T-helper 1 cell treated with Interleukin-12 subunit alpha and Interleukin-12 subunit beta and Interleukin-4 antibody, amounts not matched to agents 30 μg/mL and 1 μg/mL, for 36 hours (primary cell): ENCODE results near the gene UGT1A6.

Experiments
- H3K27ac Mint-ChIP-seq: one replicate; pipeline ENCODE4 v1.8.0; 2021; ENCODE audit warnings: mild to moderate bottlenecking, mixed read lengths
- H3K27me3 Mint-ChIP-seq: one replicate; pipeline ENCODE4 v1.8.0; 2021; ENCODE audit warnings: low read depth, mixed read lengths
- H3K36me3 Mint-ChIP-seq: one replicate; pipeline ENCODE4 v1.8.0; 2021; ENCODE audit warnings: low read depth, mixed read lengths
- H3K4me1 Mint-ChIP-seq: one replicate; pipeline ENCODE4 v1.8.0; 2021; ENCODE audit warnings: low read depth, mixed read lengths
- H3K4me3 Mint-ChIP-seq: one replicate; pipeline ENCODE4 v1.8.0; 2021; ENCODE audit warnings: mild to moderate bottlenecking, moderate library complexity, mixed read lengths
- H3K9me3 Mint-ChIP-seq: one replicate; pipeline ENCODE4 v1.8.0; 2021; ENCODE audit warnings: mixed read lengths

Gene UGT1A6

GRCh38 chr2:233760043-233760442 lies 67.4 kb downstream of the UGT1A6 start, which contains the start of gene UGT1A1:
UGT1A1 (plus strand) TSS chr2:233760270; CDS start chr2:233760288, 18 bp downstream.
- Mint-ChIP-seq H3K27ac (no peak within 1 kb of the TSS), H3K9me3 (no peaks in the 10 kb centered on the region), H3K27me3 (no peaks in the 10 kb centered on the region), H3K4me1 (no peaks in the 10 kb centered on the region), H3K4me3 (no peak within 1 kb of the TSS), H3K36me3 (no peaks in the 10 kb centered on the region)

DNA sequence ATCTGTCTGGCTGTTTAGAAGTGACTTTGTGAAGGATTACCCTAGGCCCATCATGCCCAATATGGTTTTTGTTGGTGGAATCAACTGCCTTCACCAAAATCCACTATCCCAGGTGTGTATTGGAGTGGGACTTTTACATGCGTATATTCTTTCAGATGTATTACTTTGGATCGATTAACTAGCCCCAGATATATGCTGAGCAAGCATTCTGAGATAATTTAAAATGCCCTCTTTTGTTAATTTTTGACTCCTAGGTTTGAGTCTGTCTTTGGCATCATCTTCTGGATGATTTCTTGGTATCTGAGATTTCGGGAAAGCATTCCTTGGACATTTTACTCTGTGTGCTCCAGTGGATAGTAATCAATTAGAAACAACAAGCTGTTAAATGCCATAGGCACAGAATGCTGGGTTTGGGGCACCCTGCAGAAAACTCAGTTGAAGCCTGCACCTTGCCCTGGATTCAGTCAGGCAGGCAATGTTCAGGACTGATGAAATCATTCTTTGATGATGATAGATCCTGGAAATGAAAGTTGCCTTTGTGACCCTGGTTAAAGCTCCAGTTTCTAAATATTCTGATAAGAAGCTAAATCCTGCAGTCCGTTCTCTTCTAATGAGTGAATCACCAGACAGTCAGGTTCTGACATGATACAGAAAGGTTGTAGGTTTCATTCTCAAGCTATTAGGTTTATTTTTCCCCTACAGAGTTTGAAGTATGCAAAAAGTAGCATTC lies 68.5 kb downstream of the UGT1A6 start:
- no peaks in the 10 kb centered on the region for H3K27me3 Mint-ChIP-seq
- no peaks in the 10 kb centered on the region for H3K4me1 Mint-ChIP-seq
- no peak overlapping the region for H3K4me3 Mint-ChIP-seq
- H3K27ac Mint-ChIP-seq, result no peak overlapping the region
- H3K36me3 Mint-ChIP-seq, result no peaks in the 10 kb centered on the region
- no peaks in the 10 kb centered on the region for H3K9me3 Mint-ChIP-seq

GRCh38 chr2:233764264-233764663 lies 71.6 kb downstream of the UGT1A6 start:
- no peak overlapping the region for H3K27ac Mint-ChIP-seq
- H3K27me3 Mint-ChIP-seq, result no peaks in the 10 kb centered on the region
- no peak overlapping the region for H3K4me3 Mint-ChIP-seq
- H3K36me3 Mint-ChIP-seq, result no peaks in the 10 kb centered on the region
- no peaks in the 10 kb centered on the region for H3K4me1 Mint-ChIP-seq
- no peaks in the 10 kb centered on the region for H3K9me3 Mint-ChIP-seq

- Mint-ChIP-seq H3K27me3 (no peaks in the 10 kb centered on the region), H3K27ac (no peak overlapping the region), H3K9me3 (no peaks in the 10 kb centered on the region)
These were observed 72.1 kb downstream of the UGT1A6 start for GRCh38 chr2:233764761-233765160.

GRCh38 chr2:233766416-233766815 lies 73.7 kb downstream of the UGT1A6 start:
- Mint-ChIP-seq H3K4me3 (no peak overlapping the region), H3K9me3 (no peaks in the 10 kb centered on the region), H3K27me3 (no peaks in the 10 kb centered on the region), H3K36me3 (no peaks in the 10 kb centered on the region), H3K4me1 (no peaks in the 10 kb centered on the region), H3K27ac (no peak overlapping the region)

More at GRCh38 chr2:233764761-233765160, 72.1 kb downstream of the UGT1A6 start:
- H3K4me3 Mint-ChIP-seq, result no peak overlapping the region
- H3K36me3 Mint-ChIP-seq, result no peaks in the 10 kb centered on the region
- H3K4me1 Mint-ChIP-seq, result no peaks in the 10 kb centered on the region

DNA sequence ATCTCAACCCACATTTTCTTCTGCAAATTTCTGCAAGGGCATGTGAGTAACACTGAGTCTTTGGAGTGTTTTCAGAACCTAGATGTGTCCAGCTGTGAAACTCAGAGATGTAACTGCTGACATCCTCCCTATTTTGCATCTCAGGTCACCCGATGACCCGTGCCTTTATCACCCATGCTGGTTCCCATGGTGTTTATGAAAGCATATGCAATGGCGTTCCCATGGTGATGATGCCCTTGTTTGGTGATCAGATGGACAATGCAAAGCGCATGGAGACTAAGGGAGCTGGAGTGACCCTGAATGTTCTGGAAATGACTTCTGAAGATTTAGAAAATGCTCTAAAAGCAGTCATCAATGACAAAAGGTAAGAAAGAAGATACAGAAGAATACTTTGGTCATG lies 75.4 kb downstream of the UGT1A6 start:
- no peak overlapping the region for H3K27ac Mint-ChIP-seq
- no peaks in the 10 kb centered on the region for H3K9me3 Mint-ChIP-seq
- no peaks in the 10 kb centered on the region for H3K36me3 Mint-ChIP-seq
- no peaks in the 10 kb centered on the region for H3K27me3 Mint-ChIP-seq
- no peaks in the 10 kb centered on the region for H3K4me1 Mint-ChIP-seq
- no peak overlapping the region for H3K4me3 Mint-ChIP-seq

- Mint-ChIP-seq H3K4me1 (no peaks in the 10 kb centered on the region), H3K9me3 (no peaks in the 10 kb centered on the region), H3K27me3 (no peaks in the 10 kb centered on the region), H3K36me3 (no peaks in the 10 kb centered on the region), H3K27ac (no peak overlapping the region), H3K4me3 (no peak overlapping the region)
These were observed 76.6 kb downstream of the UGT1A6 start for GRCh38 chr2:233769260-233769659.

DNA sequence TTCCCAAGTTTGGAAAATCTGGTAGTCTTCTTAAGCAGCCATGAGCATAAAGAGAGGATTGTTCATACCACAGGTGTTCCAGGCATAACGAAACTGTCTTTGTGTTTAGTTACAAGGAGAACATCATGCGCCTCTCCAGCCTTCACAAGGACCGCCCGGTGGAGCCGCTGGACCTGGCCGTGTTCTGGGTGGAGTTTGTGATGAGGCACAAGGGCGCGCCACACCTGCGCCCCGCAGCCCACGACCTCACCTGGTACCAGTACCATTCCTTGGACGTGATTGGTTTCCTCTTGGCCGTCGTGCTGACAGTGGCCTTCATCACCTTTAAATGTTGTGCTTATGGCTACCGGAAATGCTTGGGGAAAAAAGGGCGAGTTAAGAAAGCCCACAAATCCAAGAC lies 79.5 kb downstream of the UGT1A6 start:
- no peak overlapping the region for H3K4me3 Mint-ChIP-seq
- no peak overlapping the region for H3K27ac Mint-ChIP-seq
- H3K36me3 Mint-ChIP-seq, result no peaks in the 10 kb centered on the region
- peaks cover 11% of the 10 kb centered on the region for H3K9me3 Mint-ChIP-seq
- H3K27me3 Mint-ChIP-seq, result no peaks in the 10 kb centered on the region
- H3K4me1 Mint-ChIP-seq, result no peaks in the 10 kb centered on the region

- H3K9me3 Mint-ChIP-seq, result peaks cover 13% of the 10 kb centered on the region
- H3K27me3 Mint-ChIP-seq, result no peaks in the 10 kb centered on the region
- H3K27ac Mint-ChIP-seq, result no peak overlapping the region
- no peaks in the 10 kb centered on the region for H3K4me1 Mint-ChIP-seq
- no peaks in the 10 kb centered on the region for H3K36me3 Mint-ChIP-seq
- H3K4me3 Mint-ChIP-seq, result no peak overlapping the region
These were observed 79.9 kb downstream of the UGT1A6 start for GRCh38 chr2:233772583-233772982.

GRCh38 chr2:233773854-233774253 lies 81.2 kb downstream of the UGT1A6 start:
- no peaks in the 10 kb centered on the region for H3K4me1 Mint-ChIP-seq

DNA sequence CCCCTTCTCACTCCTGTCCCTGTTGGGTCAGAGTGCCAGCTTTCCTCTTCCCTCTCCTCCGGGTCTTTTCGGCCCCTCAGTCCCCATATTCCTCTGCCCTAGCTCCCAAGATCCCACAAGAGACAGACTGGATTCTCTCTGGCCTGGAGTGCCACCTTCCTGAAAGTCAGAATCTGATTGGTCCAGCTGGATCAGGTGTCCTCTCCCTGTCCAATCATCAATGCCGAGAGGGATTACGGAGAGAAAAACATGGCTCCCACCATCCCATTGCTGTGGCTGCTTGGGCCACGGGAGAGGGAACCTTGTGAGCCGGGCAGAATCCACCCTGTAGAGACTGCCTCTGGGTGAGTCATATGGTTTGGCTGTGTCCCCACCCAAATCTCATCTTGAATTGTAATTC lies 82.7 kb downstream of the UGT1A6 start:
- no peak overlapping the region for H3K4me3 Mint-ChIP-seq
- H3K36me3 Mint-ChIP-seq, result no peaks in the 10 kb centered on the region
- peaks cover 13% of the 10 kb centered on the region for H3K9me3 Mint-ChIP-seq
- H3K27me3 Mint-ChIP-seq, result no peaks in the 10 kb centered on the region
- no peaks in the 10 kb centered on the region for H3K4me1 Mint-ChIP-seq
- no peak overlapping the region for H3K27ac Mint-ChIP-seq

More at GRCh38 chr2:233773854-233774253, 81.2 kb downstream of the UGT1A6 start:
- Mint-ChIP-seq H3K4me3 (no peak overlapping the region), H3K27ac (no peak overlapping the region), H3K27me3 (no peaks in the 10 kb centered on the region), H3K36me3 (no peaks in the 10 kb centered on the region), H3K9me3 (peaks cover 13% of the 10 kb centered on the region)

GRCh38 chr2:233778030-233778429 lies 85.3 kb downstream of the UGT1A6 start, which contains the start of gene MROH2A:
MROH2A (plus strand) TSS chr2:233778330; CDS start chr2:233779359, 1,029 bp downstream.
- Mint-ChIP-seq H3K27ac (no peak within 1 kb of the TSS), H3K27me3 (peaks cover 16% of the 10 kb centered on the region), H3K36me3 (no peaks in the 10 kb centered on the region), H3K4me1 (no peaks in the 10 kb centered on the region), H3K4me3 (no peak within 1 kb of the TSS), H3K9me3 (peaks cover 16% of the 10 kb centered on the region)

GRCh38 chr2:233779722-233780121 lies 87.0 kb downstream of the UGT1A6 start:
- Mint-ChIP-seq H3K9me3 (peaks cover 16% of the 10 kb centered on the region), H3K4me1 (no peaks in the 10 kb centered on the region), H3K27ac (no peak overlapping the region), H3K36me3 (no peaks in the 10 kb centered on the region), H3K27me3 (peaks cover 16% of the 10 kb centered on the region), H3K4me3 (no peak overlapping the region)

DNA sequence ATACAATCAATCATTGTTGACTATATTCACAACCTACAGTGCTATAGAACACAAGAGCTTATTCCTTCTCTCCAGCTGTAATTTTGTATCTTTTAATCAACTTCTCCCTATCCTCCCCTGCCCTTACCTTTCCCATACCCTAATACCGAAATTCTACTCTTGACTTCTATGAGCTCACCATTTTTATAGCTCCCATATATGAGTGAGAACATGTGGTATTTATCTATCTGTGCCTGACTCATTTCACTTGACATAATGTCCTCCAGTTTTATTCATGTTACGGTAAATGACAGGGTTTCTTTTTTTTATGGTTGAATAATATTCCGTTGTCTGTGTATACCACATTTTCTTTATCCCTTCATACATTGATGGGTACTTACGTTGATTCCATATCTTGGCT lies 88.1 kb downstream of the UGT1A6 start:
- Mint-ChIP-seq H3K36me3 (no peaks in the 10 kb centered on the region), H3K27ac (no peak overlapping the region), H3K4me1 (no peaks in the 10 kb centered on the region), H3K27me3 (peaks cover 16% of the 10 kb centered on the region), H3K4me3 (no peak overlapping the region), H3K9me3 (peaks cover 15% of the 10 kb centered on the region)

DNA sequence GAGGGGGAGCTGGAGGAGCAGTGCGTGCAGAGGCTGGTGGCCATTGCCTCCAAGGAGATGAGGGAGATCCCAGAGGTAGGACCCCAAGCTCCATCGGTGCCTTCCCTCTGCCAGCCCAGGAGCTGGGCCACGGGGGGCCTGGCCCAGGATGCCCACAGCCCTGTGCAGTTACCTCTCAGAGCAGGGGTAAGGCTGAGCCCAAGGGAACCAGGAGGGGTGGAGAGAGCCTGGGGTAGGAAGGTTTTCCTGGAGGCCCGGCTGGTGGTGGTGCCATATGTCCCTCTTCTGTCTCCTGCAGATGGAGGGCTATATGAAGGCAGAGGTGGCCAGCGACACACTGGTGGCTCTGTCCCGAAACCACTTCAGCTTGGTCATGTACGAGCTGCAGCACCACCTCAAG lies 96.9 kb downstream of the UGT1A6 start:
- Mint-ChIP-seq H3K27me3 (no peaks in the 10 kb centered on the region), H3K9me3 (no peaks in the 10 kb centered on the region), H3K4me1 (no peaks in the 10 kb centered on the region), H3K4me3 (no peak overlapping the region), H3K27ac (no peak overlapping the region), H3K36me3 (no peaks in the 10 kb centered on the region)
